HG02588 (cell line): Measurements from ENCODE around the gene CUEDC1.
"Not testable (repeated sequence)": the region's sequence is repeated elsewhere in the genome, so short reads cannot be mapped to it uniquely, and the experiment has no call there.

Experiments
- ATAC-seq: cut with Tn5 transposase; IDR thresholded peaks from one replicate; pipeline ENCODE4 v1.9.1; 2021; ENCODE audit warnings: mild to moderate bottlenecking, moderate library complexity; ENCODE audit not compliant: unreplicated experiment

Gene CUEDC1

GRCh38 chr17:57940653-57941329, 14.4 kb downstream of the CUEDC1 start:
- ATAC-seq = no peak

- ATAC-seq = no peak
These were observed 15.0 kb downstream of the CUEDC1 start for GRCh38 chr17:57940231-57940630.

- ATAC-seq = peak; percentile 70
These were observed 15.4 kb downstream of the CUEDC1 start for GRCh38 chr17:57939797-57940196.

- ATAC-seq = no peak
These were observed 17.1 kb downstream of the CUEDC1 start for GRCh38 chr17:57938061-57938502.

GRCh38 chr17:57937492-57937891, 17.7 kb downstream of the CUEDC1 start:
- no peak for ATAC-seq

GRCh38 chr17:57935833-57936807, 19.1 kb downstream of the CUEDC1 start:
- ATAC-seq = no peak

- ATAC-seq = no peak
These were observed 23.6 kb downstream of the CUEDC1 start for GRCh38 chr17:57931488-57932137.

GRCh38 chr17:57930239-57930638, 25.0 kb downstream of the CUEDC1 start:
- no peak for ATAC-seq

- ATAC-seq = no peak
These were observed 25.8 kb downstream of the CUEDC1 start for GRCh38 chr17:57929386-57929785.

GRCh38 chr17:57928928-57929327, 26.3 kb downstream of the CUEDC1 start:
- no peak for ATAC-seq

- ATAC-seq = no peak
These were observed 28.0 kb downstream of the CUEDC1 start for GRCh38 chr17:57927048-57927723.

GRCh38 chr17:57926723-57927047, 28.5 kb downstream of the CUEDC1 start:
- ATAC-seq = no peak

GRCh38 chr17:57925361-57925990, 29.7 kb downstream of the CUEDC1 start:
- no peak for ATAC-seq

GRCh38 chr17:57924677-57925076, 30.5 kb downstream of the CUEDC1 start:
- ATAC-seq = no peak

- ATAC-seq = no peak
These were observed 31.9 kb downstream of the CUEDC1 start for GRCh38 chr17:57923182-57923872.

- not testable (repeated sequence) for ATAC-seq
These were observed 32.5 kb downstream of the CUEDC1 start for GRCh38 chr17:57922745-57923144.

- ATAC-seq = no peak
These were observed 34.1 kb downstream of the CUEDC1 start for GRCh38 chr17:57920916-57921703.

- no peak for ATAC-seq
These were observed 35.3 kb downstream of the CUEDC1 start for GRCh38 chr17:57919918-57920317.
